ENCODE results near the gene ZNF837.

The ZNF837 gene

GRCh38 chr19:58362272-58362994 is 18.4 kb downstream of the ZNF837 start, which contains the start of gene ZNF497:
TSS of gene ZNF497 (minus strand) at chr19:58362751. CDS start at chr19:58357635, 5,116 bp downstream.
- Histone ChIP-seq H3K79me2 (ENCODE audit: insufficient read depth, low read length) (peaks cover 14% of the 10 kb centered on the region), H3K4me1 (ENCODE audit: insufficient read depth, low read length) (peaks cover 18% of the 10 kb centered on the region), H3K9me3 (ENCODE audit: insufficient read depth, low read length, severe bottlenecking) (no peaks in the 10 kb centered on the region), H3K36me3 (ENCODE audit: insufficient read depth, low read length) (peaks cover 7% of the 10 kb centered on the region; the same call in 1 of the 2 replicates), H3K9ac (ENCODE audit: low read depth, low read length) (peak within 1 kb of the TSS; percentile 97), H3K4me2 (ENCODE audit: insufficient read depth, low read length) (peak within 1 kb of the TSS; percentile 99), H3K27ac (ENCODE audit: low read length) (peak within 1 kb of the TSS; percentile 85), H2AFZ (ENCODE audit: low read depth, low read length) (peak within 1 kb of the TSS; percentile 98), H4K20me1 (ENCODE audit: insufficient read depth, low read length) (no peaks in the 10 kb centered on the region), H3K27me3 (ENCODE audit: insufficient read depth, low read length, poor library complexity) (no peaks in the 10 kb centered on the region), H3K4me3 (ENCODE audit: low read depth in 1 of 2, low read length in 2 of 2) (peak within 1 kb of the TSS; percentile 99)
- DNase-seq (peak; percentile 98), ATAC-seq (ENCODE audit: insufficient read depth, low read depth) (peak; percentile 90)
- TF ChIP-seq EZH2 (IDR thresholded peaks at IDR 0.05; ENCODE audit: borderline replicate concordance, low read depth, low read length, severe bottlenecking) (no peak), CTCF (IDR thresholded peaks at IDR 0.05; ENCODE audit: borderline replicate concordance, extremely low read depth, low read length, poor library complexity, severe bottlenecking) (peak; percentile 32)

- peak; percentile 9 for ATAC-seq (ENCODE audit: insufficient read depth, low read depth)
- Histone ChIP-seq H3K4me1 (ENCODE audit: insufficient read depth, low read length) (peaks cover 18% of the 10 kb centered on the region), H3K4me2 (ENCODE audit: insufficient read depth, low read length) (peak overlapping the region; percentile 99)
These were observed 18.9 kb downstream of the ZNF837 start for GRCh38 chr19:58361900-58362271.

GRCh38 chr19:58357481-58358145 is 23.2 kb downstream of the ZNF837 start:
- no peak overlapping the region for H3K27ac ChIP-seq (ENCODE audit: low read length)
- peaks cover 15% of the 10 kb centered on the region for H3K36me3 ChIP-seq (ENCODE audit: insufficient read depth, low read length)
- ATAC-seq (ENCODE audit: insufficient read depth, low read depth), result no peak
- peaks cover 12% of the 10 kb centered on the region for H3K4me1 ChIP-seq (ENCODE audit: insufficient read depth, low read length)
- H3K27me3 ChIP-seq (ENCODE audit: insufficient read depth, low read length, poor library complexity), result no peaks in the 10 kb centered on the region
- no peak overlapping the region for H2AFZ ChIP-seq (ENCODE audit: low read depth, low read length)
- H3K79me2 ChIP-seq (ENCODE audit: insufficient read depth, low read length), result peaks cover 14% of the 10 kb centered on the region
- no peak for DNase-seq
- H3K4me3 ChIP-seq (ENCODE audit: low read depth in 1 of 2, low read length in 2 of 2), result no peak overlapping the region
- no peak overlapping the region for H3K4me2 ChIP-seq (ENCODE audit: insufficient read depth, low read length)
- 0 out of 2 replicates have a peak, but pooled peaks cover 7% of the 10 kb centered on the region for H4K20me1 ChIP-seq (ENCODE audit: insufficient read depth, low read length)
- H3K9ac ChIP-seq (ENCODE audit: low read depth, low read length), result no peak overlapping the region
- H3K9me3 ChIP-seq (ENCODE audit: insufficient read depth, low read length, severe bottlenecking), result no peaks in the 10 kb centered on the region
- TF ChIP-seq EZH2 (IDR thresholded peaks at IDR 0.05; ENCODE audit: borderline replicate concordance, low read depth, low read length, severe bottlenecking) (no peak), CTCF (IDR thresholded peaks at IDR 0.05; ENCODE audit: borderline replicate concordance, extremely low read depth, low read length, poor library complexity, severe bottlenecking) (no peak)

More at GRCh38 chr19:58361900-58362271, 18.9 kb downstream of the ZNF837 start:
- Histone ChIP-seq H3K9me3 (ENCODE audit: insufficient read depth, low read length, severe bottlenecking) (no peaks in the 10 kb centered on the region), H3K27me3 (ENCODE audit: insufficient read depth, low read length, poor library complexity) (no peaks in the 10 kb centered on the region), H3K4me3 (ENCODE audit: low read depth in 1 of 2, low read length in 2 of 2) (peak overlapping the region; percentile 99), H3K9ac (ENCODE audit: low read depth, low read length) (peak overlapping the region; percentile 97), H3K27ac (ENCODE audit: low read length) (peak overlapping the region; percentile 85), H3K79me2 (ENCODE audit: insufficient read depth, low read length) (peaks cover 14% of the 10 kb centered on the region), H2AFZ (ENCODE audit: low read depth, low read length) (peak overlapping the region; percentile 98), H4K20me1 (ENCODE audit: insufficient read depth, low read length) (no peaks in the 10 kb centered on the region), H3K36me3 (ENCODE audit: insufficient read depth, low read length) (peaks cover 6% of the 10 kb centered on the region; the same call in 1 of the 2 replicates)
- TF ChIP-seq CTCF (IDR thresholded peaks at IDR 0.05; ENCODE audit: borderline replicate concordance, extremely low read depth, low read length, poor library complexity, severe bottlenecking) (no peak), EZH2 (IDR thresholded peaks at IDR 0.05; ENCODE audit: borderline replicate concordance, low read depth, low read length, severe bottlenecking) (no peak)
- DNase-seq, result peak; percentile 55

All from DND-41 (cell line).